AG08395 (cell line): ENCODE data around the gene SLC25A28.
A peak's percentile ranks its signal among the peaks of the same experiment; 100 is the strongest.
"Not testable (repeated sequence)": the region's sequence is repeated elsewhere in the genome, so short reads cannot be mapped to it uniquely, and the experiment has no call there.

ENCODE experiments used
- DNase-seq: peaks from one replicate; pipeline ENCODE4 v3.0.0; 2012; ENCODE audit warnings: mixed read lengths, low spot score

The SLC25A28 gene

GRCh38 chr10:99628923-99629624 lies 8.8 kb upstream of the SLC25A28 start:
- DNase-seq, result no peak

- DNase-seq, result not testable (repeated sequence)
Observed at GRCh38 chr10:99625124-99625523, 4.9 kb upstream of the SLC25A28 start.

DNA sequence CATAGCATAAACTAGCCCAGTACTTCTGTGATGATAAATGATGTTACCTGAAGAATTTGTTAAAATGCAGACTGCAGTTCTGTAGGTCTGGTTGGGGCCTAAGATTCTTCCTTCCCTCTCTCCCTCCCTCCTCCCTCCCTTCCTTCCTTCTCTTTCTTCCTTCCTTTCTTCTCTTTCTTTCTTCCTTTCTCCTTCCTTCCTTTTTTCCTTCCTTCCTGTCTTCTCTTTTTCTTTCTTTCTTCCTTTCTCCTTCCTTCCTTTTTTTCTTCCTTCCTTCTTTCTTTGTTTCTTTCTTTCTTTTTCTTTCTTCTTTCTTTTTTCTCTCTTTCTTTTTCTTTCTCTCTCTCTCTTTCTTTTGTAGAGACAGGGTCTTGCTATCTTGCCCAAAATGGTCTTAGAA lies 3.7 kb upstream of the SLC25A28 start:
- DNase-seq, result no peak

GRCh38 chr10:99621454-99622251 lies 1.4 kb upstream of the SLC25A28 start:
- no peak for DNase-seq

DNA sequence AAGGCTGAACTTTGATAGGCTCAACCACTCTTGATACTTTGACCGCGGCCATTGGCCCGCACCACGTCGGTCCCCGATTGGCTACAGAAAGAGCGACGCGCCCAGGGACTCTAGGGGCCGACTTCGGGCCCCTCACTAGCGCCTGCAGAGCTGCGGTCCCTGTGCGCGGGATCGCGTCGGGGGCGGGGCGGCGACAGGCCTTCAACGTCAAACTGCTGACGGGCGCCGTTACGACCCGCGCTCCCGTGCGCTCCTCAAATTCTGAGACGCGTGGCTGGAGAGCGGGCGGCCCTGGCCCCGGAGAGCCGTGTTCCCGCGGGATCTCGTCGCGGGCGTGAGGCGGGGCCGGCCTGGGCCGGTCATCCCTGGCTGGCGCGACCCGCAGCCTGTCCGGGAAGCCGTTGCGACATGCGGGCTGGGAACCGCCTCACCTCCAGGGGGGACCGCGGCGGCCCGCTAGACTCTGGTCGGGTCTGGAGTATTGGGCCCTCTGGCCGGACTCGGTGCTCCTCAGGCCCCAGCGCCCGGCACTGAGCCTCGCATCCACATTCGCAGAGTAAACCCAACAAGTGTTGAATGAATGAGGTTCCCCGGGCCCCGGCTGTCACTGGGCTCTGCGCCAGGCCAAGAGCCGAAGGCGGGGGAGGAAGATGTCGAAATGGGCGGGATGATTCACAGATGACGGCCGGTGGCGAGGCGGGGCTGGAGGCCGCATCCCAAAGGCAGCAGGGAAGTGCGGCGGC lies 643 bp upstream of the SLC25A28 start:
- DNase-seq, result peak; percentile 93

- DNase-seq, result no peak
Observed at GRCh38 chr10:99619090-99619800, 994 bp downstream of the SLC25A28 start.

DNA sequence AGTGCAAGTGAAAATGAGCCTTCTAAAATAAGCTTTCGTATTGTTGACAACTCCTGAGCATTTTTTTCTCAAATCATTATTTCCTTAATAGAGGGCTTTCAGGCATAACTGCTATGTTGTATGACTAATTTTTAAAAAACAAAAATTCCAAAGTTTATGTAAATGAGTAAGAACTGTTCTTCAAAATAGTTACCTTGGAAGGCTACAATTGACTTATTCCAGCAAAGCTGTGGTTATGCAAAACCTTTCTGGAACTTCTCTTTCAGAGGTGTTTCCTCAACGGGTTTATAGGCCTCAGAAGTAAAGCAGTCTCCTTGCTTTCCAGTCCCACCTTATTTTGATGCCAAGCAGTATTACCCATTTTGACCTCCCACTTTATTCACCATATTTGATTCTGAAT lies 2.5 kb downstream of the SLC25A28 start:
- no peak for DNase-seq

GRCh38 chr10:99615426-99615825 lies 4.8 kb downstream of the SLC25A28 start:
- DNase-seq, result no peak

- DNase-seq, result peak; percentile 82
Observed at GRCh38 chr10:99612167-99612831, 7.9 kb downstream of the SLC25A28 start.

DNA sequence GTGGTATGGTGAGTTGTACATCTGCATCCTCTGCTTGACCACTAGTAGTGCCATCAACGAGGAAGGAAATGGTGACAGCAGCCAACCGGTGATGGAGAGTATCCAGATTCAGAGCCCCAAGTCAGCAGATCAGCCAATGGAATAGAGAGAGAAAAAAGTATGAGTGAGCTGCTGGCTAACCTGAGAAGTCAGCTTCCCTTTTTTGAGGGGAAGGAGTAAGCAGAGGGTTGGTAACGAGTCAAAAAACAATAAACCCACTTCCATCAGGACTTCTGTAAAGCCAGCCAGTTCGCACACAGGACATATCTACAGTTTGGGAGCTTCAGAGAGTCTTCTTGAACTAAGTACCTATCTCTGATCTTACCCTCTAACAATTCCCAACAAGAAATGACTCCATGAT lies 8.9 kb downstream of the SLC25A28 start:
- no peak for DNase-seq

- no peak for DNase-seq
Observed at GRCh38 chr10:99610221-99610620, 10.0 kb downstream of the SLC25A28 start.

DNA sequence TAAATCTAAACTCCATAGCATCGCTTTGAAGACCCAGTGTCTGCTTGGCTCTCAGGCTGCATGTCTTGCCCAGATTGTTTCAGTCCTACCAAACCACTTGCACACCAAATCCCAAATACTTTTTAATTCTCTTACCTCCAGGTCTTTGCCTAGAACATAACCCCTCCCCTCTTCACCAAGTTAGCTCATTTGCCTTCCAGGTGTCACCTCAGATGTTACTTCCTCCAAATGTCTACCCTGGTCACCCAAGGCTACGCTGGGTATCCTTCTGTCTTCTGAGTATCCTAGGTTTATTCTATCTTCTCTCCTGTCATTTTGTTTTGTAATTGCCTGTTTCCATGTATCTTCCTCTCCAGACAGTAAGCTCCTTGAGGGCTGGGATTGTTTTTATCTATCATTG lies 11.1 kb downstream of the SLC25A28 start:
- no peak for DNase-seq

DNA sequence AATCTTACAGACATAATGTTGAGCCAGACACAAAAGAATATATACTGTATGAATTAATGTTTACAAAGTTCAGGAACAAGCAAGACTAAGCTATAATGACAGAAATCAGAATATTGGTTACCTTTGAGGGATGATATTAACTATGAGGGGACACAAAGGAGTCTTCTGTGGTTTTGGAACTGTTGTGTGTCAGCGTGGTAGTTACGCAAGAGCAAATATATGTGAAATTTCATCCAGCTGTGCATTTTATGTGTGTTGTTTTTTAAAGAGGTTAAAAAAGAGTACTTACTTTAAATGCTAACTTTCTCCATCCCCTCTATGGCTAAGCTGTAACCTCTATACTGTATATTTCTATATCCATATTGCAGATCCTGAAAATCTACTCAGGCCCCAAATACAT lies 14.9 kb downstream of the SLC25A28 start:
- DNase-seq, result no peak

GRCh38 chr10:99604862-99605261 lies 15.4 kb downstream of the SLC25A28 start:
- no peak for DNase-seq

GRCh38 chr10:99598781-99599509 lies 21.3 kb downstream of the SLC25A28 start:
- DNase-seq, result no peak

GRCh38 chr10:99598011-99598410 lies 22.2 kb downstream of the SLC25A28 start:
- no peak for DNase-seq

- not testable (repeated sequence) for DNase-seq
Observed at GRCh38 chr10:99596708-99597107, 23.5 kb downstream of the SLC25A28 start.

GRCh38 chr10:99595770-99596465 lies 24.3 kb downstream of the SLC25A28 start:
- peak; percentile 10 for DNase-seq

- no peak for DNase-seq
Observed at GRCh38 chr10:99595236-99595635, 25.0 kb downstream of the SLC25A28 start.

DNA sequence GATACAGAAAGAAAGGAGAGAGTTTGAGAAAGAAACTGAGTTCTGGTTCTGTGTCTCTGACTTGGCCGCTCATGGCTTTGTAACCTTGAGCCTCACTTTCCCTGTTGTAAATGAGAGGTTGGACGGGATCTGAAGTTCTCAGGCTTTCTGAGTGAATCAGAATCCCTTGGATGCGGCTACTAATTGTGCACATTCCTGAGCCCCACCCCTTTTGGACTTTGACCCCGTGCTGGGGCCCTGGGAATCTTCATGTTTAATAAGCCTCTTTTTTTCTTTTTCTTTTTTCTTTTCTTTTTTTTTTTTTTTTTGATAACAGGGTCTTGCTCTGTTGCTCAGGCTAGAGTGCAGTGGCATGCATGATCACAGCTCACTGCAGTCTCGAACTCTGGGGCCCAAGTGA lies 26.9 kb downstream of the SLC25A28 start:
- DNase-seq, result no peak
